ENCODE data around the gene SERTAD3.
A peak's percentile ranks its signal among the peaks of the same experiment; 100 is the strongest.
"Not testable (repeated sequence)": the region's sequence is repeated elsewhere in the genome, so short reads cannot be mapped to it uniquely, and the experiment has no call there.

Gene SERTAD3, protein sequence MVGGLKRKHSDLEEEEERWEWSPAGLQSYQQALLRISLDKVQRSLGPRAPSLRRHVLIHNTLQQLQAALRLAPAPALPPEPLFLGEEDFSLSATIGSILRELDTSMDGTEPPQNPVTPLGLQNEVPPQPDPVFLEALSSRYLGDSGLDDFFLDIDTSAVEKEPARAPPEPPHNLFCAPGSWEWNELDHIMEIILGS

DNA sequence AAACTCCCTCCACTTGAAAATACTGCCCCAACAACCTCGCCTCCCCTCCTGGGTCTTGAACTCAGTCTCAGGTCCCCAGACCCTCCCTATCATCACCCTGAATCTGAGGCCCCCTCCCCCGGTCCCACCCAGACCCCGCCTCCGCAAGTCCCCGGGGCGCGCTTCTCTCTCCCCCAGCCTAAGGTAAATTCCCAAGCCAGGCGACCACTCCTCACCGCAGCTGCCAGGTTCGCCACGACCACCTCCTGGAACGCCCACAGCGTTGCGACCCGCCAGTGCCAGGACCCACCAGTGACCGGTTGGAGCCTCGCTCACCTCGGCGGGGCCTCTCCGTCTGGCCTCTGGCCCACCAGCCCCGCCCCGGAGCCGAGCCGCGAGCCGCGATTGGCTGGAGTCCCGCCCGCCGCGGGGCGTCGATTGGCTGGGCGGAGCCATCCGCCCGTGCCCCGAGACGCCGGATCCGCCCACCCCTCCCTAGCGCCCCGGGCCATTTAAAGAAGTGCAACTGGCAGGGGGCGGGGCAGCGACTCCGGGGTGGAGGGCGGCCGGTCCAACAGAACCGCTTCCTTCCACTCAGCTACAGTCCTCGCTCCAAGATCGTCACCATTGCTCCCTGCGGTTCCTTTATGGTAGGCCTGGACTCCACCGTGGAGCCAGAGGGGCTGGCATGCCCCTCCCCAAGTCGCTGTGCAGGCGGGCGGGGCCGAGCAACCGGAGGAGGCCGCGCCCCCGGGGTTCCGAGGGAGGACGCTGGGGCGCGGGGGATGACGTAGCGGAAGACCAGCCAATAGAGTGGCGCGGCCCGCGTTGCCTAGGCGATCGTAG is at the start of gene SERTAD3:
TSS of gene SERTAD3 (minus strand) at position 336 of the 825 bp plus-strand sequence. CDS start 2,255 bp downstream, outside the sequence.
- DNase-seq, result peak; percentile 93

DNA sequence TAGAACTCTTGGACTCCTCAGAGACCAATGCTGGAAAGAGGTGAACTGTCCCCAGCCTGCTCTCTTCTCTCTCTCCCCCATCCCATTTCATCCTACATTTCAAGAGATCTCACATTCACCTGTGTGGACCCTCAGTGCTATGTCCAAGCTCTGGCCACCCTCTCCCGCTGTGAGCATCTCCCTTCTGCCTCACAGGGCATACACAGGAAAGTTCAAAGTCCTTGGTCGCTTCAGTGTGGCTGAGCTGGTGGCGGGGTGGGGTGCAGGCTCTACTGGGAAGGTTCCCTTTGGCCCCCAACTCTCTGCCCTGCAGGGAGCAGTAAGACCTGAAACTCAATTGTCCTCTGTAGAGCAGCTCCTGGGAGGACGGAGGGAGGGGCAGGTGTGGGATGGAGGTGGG is 49.6 kb upstream of the SERTAD3 start:
- no peak for DNase-seq

DNA sequence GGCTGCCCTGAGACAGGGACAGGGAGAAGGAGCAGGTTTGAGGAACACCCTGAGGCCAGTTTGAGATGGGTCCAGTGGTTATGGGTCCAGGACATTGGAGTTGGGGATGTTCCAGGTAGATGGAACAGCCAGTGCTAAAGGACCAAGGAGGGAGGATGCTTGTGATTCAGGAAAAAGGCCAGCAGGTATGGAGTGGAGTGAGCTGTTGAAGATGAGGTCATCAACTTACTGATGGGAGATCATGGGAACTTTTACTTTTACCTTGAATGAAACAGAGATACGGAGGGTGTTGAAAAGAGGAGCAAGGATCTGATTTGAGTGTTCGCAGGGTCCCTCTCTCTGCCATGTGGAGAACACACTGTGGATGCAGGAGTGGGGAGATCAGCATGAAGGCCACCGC is 48.1 kb upstream of the SERTAD3 start:
- DNase-seq, result no peak

DNA sequence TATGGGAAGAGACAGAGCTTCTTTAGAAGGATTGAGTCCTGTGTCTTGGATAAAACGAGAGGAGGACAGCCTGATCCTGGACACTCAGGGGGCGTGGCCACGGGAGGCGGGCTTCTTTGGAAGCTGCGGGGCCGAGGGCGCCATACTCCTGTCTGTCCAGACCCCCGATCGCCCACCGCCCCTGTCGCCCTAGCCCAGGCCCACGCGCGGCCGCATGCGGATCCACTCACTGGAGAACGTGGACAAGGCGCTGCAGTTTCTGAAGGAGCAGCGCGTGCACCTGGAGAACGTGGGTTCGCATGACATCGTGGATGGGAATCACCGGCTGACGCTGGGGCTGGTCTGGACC is 45.7 kb upstream of the SERTAD3 start:
- DNase-seq, result no peak

DNA sequence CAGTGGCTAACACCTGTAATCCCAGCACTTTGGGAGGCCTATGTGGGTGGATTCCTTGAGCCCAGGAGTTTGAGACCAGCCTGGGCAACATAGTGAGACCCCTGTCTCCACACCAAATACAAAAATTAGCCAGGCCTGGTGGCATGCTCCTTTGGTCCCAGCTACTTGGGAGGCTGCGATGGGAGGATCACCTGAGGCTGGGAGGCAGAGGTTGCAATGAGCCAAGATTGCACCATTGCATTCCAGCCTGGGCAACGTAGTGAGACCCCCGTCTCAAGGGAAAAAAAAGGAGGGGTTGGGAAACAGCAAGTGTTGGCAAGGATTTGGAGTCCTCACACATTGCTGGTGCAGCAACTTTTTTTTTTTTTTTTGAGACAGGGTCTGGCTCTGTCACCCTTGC is 41.9 kb upstream of the SERTAD3 start:
- no peak for DNase-seq

DNA sequence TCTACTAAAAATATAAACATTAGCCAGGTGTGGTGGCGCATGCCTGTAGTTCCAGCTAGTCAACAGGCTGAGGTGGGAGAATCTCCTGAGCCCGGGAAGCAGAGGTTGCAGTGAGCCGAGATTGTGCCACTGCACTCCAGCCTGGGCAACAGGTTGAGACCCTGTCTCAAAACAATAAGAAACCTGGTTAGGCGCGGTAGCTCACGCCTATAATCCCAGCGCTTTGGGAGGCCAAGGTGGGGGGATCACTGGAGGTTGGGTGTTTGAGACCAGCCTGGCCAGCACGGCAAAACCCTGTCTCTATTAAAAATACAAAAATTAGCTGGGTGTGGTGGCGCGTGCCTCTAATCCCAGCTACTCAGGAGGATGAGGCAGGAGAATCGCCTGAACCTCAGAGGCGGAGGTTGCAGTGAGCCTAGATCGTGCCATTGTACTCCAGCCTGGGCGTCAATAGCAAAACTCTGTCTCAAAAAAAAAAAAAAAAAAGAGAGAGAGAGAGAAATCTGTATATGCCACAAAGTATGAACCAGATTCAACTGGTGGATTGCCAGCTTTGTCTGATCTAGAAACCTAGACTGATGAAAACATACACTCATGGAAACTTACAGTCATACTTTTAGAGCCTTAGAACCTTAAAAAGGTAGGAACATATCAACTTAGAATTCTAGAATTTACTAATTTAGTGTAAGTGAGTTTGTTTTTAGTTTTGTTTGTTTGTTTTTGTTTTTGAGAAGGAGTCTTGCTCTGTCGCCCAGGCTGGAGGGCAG is 31.9 kb upstream of the SERTAD3 start:
- not testable (repeated sequence) for DNase-seq

DNA sequence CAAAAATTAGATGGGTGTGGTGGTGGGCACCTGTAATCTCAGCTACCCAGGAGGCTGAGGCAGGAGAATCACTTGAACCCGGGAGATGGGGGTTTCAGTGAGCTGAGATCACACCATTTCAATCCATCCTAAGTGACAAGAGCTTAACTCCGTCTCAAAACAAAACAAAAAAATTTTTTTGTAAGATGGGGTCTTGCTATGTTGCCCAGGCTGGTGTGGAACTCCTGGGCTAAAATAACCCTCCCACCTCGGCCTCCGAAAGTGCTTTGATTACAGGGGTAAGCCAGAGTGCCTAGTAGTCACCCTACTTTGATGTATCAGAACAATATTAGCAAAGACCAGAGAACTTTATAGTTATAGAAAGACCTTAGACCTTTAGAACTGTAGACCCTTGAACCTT is 30.6 kb upstream of the SERTAD3 start:
- no peak for DNase-seq

DNA sequence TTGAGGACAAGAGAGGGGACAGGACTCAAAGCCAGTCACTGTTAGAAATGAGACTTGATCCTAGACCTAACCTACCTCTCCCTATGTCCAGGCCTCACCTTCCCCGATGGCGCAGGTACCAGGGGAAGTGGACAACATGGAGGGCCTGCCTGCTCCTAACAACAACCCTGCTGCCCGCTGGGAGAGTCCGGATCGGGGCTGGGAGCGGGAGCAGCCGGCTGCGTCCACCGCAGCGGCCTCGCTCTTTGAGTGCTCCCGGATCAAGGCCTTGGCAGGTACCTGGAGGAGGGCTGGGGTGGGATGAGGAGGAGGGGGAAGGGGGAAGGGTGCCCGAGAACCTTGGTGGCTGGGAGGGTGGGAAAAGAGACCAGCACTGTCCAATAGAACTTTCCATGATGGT is 28.4 kb upstream of the SERTAD3 start:
- no peak for DNase-seq

DNA sequence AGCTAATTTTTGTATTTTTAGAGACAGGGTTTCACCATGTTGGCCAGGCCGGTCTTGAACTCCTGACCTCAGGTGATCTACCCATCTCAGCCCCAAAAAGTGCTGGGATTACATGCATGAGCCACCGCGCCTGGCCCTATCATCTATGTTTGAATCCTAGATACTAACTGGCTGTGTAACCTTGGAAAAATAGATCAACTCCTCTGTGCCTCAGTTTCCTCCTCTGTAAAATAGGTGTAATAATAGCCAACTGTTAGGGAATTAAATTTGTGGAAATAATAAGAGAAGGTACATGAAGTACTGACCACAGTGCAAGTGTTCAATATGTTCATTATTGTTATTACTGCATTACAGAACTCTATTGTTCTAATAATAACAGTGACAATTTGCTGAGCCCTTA is 27.0 kb upstream of the SERTAD3 start:
- DNase-seq, result no peak

DNA sequence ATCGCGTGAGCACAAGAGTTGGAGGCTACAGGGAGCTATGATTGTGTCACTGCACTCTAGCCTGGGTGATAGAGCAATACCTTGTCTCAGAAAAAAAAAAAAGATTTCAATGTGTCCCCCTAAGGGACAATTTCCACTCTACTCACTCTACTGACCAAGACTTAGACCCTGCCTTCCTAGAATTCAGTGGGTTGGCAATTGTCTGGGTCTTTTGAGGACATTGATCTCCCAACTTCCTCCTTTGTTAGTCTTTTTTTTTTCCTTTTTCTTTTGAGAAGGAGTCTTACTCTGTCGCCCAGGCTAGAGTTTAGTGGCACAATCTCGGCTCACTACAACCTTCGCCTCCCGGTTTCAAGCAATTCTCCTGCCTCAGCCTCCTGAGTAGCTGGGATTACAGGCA is 24.9 kb upstream of the SERTAD3 start:
- no peak for DNase-seq

DNA sequence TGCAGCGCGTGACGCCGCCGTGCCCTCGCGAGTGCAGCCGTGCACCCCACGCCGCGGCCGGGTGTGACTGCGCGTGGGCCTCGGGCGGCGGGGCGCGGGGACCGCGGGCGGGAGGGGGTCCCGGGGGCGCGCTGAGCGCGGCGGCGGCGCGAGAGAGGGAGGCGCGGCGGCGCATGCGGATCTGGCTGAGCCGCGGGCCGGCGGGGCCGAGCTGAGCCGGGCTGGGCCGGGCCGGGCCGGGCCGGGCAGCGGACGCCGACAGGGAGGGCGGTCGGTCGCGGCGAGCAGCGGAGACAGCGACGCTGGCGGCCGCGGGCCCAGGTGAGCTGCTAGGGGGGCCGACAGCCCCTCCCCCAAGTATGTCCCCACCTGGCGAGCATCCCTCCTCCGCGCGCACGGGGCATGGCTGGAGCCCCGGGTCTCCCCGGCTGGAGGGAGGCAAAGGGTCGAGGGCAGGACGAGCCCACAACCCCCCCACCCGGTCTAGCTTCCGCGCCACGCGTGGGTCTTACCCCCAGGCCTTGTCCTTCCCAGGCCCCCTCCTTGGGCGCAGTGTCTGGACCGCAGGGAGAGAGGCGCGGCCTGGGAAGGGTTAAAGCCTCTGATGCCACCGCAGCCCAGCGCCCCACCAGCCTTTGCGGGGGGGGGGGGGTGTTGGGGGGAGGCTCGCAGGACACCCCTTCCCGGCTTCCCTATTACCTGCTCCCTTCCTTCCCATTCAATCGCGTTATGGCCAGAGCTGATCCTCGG is 23.0 kb upstream of the SERTAD3 start, which contains the start of gene SPTBN4:
TSS of gene SPTBN4 (plus strand) at position 17 of the 750 bp plus-strand sequence. CDS start 5,621 bp downstream, outside the sequence.
- DNase-seq, result no peak

DNA sequence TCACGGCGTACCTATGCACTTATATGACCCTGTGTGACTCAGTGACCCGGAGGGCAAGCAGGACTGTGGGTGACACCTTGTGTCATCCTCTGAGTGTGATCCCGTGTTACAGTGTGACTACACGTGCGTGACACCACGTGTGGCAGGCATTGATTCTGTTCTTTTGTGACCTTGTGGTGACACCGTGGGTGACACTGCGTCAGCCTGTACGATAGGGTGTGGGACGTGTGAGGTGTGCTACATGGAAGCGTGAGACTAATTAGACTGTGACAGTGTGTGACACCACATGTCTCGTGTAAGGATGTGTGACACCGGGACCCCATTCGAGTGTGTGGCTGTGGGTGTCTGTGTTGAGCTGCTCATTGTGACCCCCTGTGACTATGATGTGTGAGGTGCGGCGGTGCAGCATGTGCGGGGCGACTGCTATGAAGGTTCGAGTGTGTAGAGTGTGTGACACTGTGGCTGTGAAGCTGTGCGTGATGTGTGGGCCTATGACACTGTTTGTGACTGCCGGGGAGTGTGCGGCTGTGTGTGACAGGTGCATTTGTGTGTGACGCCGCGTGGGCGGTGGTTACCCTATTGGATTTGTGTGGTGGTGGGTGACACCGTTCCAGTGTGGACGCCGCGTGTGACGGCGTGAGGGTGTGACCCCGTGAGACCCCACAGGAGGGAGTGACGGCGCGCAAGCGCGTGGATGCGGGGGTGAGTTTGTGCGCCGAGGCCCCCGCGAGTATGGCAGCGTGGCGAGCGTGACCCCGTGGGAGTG is 22.3 kb upstream of the SERTAD3 start:
- DNase-seq, result peak; percentile 17

DNA sequence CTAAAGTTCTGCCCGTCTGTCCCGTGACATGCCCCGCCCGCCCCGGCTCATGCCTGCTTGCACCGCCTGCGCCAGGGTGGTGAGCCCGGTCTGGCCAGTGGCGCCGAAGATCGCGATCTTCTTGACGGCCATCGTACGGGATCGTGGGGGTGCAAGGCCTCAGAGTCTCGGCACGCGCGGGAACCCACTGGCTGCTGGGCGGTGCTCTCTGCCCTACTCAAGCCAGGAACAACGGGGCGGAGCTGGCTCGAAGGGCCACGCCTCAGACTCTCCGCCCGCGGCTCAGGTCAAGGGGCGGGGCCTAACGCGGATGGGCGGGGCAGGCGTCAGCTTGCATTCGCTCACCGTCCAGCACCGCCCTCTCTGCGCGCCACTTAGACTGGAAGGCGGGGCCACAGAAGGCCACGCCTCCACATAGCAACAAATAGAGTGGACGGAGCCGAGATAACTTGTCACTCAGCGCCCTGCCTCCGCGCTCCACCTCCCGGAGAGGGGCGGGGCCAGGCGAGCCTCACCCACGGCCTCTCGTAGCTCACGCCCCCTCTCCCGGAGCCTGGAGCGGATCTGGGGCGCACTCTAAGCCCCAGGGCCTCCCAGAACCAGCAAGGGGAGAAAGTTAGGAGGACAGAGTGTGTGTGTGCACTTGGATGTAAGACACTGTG is 21.6 kb upstream of the SERTAD3 start, which contains the start of gene BLVRB:
TSS of gene BLVRB (minus strand) at position 189 of the 662 bp plus-strand sequence. CDS start at position 132, 57 bp downstream.
- DNase-seq, result peak; percentile 96

DNA sequence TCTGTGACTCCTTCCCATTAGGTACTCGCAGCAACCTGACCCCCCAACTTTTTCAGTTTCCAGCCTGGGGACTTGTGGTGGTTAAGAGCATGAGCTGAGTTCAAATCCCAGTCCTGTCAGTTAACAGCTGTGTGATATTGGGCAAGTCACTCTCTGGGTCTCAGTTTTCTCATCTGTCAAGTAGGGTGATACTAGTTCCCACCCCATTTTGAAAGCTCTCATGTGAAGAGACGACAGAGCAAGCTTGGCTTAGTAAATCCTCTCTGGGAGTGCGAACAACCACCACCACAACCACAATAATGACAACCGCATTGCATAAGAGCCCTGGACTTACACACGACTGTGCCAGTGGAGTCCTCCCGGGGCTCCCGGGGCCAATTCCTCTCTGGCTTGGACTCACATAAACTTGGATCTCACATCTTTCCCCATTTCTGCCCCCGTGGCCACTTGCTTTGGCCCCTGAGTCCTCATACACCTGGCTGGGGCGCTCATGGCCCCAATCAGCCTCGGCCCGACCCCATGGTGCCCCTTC is 21.0 kb upstream of the SERTAD3 start:
- no peak for DNase-seq

DNA sequence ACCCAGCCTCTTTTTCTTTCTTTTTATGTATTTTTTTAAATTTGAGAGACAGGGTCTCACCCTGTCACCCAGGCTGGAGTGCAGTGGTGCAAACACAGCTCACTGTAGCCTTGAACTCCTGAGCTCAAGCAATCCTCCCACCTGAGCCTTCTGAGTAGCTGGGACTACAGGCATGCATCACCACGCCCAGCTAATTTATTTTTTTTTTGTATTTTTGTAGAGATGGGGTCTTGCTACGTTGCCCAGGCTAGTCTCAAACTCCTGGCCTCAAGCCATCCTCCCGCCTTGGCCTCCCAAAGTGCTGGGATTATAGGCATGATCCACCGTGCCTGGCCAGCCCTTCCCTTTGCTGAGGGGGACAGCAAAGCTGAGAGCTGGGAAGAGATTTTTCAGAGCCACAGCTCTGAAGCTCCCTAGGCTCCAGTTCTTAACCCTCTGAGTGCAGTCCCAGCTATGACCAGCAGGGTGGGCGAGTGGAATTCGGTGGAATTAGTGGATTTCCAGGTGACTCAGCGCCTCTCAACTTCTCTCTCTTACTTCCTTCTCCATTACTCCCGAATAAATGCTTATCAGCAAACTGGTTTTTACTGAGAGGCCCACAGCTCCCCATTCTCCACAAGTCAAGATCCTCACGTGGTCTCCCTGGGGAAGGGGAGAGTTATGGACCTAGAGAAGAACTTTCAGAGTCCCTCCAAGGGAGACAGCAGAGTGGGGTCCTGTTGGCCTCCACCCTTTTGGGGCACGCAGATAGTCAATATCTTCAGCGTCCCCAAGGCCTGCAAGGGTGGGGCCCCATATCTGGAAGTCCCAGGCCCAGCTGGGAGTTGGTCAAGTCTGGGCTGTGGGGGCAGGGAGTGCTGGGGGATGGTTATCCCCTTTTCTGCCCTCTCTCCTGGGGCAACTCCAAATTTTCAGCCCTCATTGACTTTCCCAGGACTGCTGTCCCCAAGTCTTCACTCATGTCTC is 20.2 kb upstream of the SERTAD3 start:
- DNase-seq, result peak; percentile 53

DNA sequence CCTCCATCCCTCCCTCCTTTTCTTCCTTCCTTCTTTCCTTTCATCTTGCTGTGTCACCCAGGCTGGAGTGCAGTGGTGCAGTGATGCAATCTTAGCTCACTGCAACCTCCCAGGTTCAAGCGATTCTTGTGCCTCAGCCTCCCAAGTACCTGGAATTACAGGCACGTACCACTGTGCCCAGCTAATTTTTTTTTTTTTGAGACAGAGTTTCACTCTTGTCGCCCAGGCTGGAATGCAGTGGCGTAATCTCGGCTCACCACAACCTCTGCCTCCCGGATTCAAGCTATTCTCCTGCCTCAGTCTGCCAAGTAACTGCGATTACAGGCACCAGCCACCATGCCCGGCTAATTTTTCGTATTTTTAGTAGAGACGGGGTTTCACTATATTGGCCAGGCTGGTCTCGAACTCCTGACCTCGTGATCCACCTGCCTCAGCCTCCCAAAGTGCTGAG is 19.5 kb upstream of the SERTAD3 start:
- not testable (repeated sequence) for DNase-seq

DNA sequence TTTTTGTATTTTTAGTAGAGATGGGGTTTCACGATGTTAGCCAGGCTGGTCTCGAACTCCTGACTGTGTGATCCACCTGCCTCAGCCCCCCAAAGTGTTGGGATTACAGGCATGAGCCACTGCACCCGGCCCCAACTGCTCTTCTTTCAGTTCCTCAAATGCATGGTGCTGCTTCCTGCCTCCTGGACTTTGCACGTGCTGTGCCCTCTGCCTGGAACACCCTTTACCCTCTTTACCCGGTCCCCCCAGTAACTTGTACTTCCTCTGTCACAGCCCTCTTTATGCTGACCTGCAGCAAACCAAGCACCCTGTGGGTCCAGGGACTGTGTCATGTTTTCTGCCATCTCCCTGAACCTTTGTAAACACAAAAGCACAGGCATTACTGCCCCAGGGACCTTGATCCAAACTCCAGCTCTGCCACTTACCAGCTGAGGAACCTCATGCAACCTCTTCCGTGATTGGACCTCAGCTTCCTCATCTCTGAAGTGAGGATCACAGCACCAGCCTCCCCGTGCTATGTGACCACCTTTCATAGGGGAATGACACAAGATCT is 17.6 kb upstream of the SERTAD3 start:
- DNase-seq, result no peak

DNA sequence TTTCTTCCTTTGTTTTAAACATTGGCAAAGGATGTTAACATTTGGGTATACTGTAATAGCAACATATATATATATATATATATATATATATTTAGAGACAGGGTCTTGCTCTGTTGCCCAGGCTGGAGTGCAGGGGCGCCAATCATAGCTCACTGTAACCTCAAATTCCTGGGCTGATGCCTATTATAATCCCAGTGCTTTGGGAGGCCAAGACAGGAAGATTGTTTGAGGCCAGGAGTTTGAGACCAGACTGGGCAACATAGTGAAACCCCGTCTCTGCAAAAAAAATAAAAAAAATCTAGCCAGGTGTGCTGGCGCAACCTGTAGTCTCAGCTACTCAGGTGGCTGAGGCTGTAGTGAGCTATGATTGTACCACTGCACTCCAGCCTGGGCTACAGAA is 16.1 kb upstream of the SERTAD3 start:
- DNase-seq, result no peak

DNA sequence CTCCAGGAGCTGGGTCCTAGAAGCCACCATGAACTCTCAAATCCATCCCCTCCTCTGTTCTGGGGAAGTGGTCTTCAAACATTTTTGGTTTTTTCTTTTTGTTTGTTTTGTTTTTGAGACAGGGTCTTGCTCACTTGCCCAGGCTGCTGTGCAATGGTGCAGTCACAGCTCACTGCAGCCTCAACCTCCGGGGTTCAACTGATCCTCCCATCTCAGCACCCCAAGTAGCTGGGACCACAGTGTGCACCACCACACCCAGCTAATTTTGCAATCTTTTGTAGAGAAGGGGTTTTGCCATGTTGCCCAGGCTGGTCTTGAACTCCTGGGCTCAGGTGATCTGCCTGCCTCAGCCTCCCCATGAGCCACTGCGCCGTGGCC is 14.5 kb upstream of the SERTAD3 start:
- DNase-seq, result no peak
